Fibroblast of mammary gland (primary cell): ENCODE results near the gene EXT2.

Experiments
- DNase-seq: peaks from one replicate; pipeline ENCODE4 v3.0.0-alpha.2; 2010; ENCODE audit warnings: low read depth
- H3K4me3 ChIP-seq: 2 replicates; pipeline ENCODE4 v1.5.1; 2011; ENCODE audit warnings: low read depth, mild to moderate bottlenecking, low read length, moderate library complexity; ENCODE audit not compliant: control insufficient read depth
- CTCF ChIP-seq: conservative IDR thresholded peaks from 2 replicates; pipeline ENCODE4 v1.5.1; 2011; ENCODE audit warnings: low read depth, low read length, inconsistent platforms; ENCODE audit not compliant: control insufficient read depth, insufficient read depth

EXT2 gene

GRCh38 chr11:44150401-44150800, 54.9 kb downstream of the EXT2 start:
- no peak for TF ChIP-seq CTCF
- DNase-seq: no peak

DNA sequence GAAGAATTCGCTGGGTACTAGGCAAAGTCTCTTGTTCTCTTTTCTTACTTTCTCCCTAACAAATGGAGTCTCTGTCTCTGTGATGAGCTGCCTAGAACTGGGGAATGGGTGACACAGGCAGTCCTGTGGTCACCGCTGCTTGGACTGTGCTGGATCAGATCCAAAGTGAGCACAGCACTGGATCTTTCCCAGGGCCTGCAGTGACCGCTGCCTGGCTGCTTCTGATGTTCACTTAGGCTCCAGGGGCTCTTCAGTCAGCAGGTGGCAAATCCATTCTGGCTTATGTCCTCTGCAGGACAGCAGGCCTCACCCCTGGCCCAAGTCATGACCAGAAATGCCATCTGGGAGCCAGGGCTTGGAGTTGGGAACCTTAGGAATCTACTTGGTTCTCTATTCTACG, 61.5 kb downstream of the EXT2 start:
- no peak for TF ChIP-seq CTCF
- no peak for DNase-seq

More at GRCh38 chr11:44150401-44150800, 54.9 kb downstream of the EXT2 start:
- H3K4me3 ChIP-seq: no peak overlapping the region

DNA sequence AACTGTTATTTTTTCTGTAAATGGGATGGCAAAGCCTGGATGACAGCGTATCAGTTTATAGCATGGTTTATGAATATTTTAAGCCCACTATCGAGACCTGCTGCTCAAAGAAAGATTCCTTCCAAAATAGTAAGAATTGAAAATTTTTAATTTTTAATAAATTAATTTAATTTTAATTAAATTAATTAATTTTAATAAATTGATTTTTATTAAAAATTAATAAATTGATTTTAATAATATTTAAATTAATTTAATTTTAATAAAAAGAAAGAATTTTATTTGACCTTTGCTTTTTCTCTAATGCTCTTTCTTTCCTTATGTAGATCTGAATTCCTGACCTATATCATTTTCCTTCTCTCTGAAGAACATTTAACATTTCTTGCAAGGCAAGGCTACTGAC, 62.9 kb downstream of the EXT2 start:
- no peak for DNase-seq
- no peak overlapping the region for H3K4me3 ChIP-seq
- no peak for TF ChIP-seq CTCF

More for the DNA sequence above, 61.5 kb downstream of the EXT2 start:
- no peak overlapping the region for H3K4me3 ChIP-seq

DNA sequence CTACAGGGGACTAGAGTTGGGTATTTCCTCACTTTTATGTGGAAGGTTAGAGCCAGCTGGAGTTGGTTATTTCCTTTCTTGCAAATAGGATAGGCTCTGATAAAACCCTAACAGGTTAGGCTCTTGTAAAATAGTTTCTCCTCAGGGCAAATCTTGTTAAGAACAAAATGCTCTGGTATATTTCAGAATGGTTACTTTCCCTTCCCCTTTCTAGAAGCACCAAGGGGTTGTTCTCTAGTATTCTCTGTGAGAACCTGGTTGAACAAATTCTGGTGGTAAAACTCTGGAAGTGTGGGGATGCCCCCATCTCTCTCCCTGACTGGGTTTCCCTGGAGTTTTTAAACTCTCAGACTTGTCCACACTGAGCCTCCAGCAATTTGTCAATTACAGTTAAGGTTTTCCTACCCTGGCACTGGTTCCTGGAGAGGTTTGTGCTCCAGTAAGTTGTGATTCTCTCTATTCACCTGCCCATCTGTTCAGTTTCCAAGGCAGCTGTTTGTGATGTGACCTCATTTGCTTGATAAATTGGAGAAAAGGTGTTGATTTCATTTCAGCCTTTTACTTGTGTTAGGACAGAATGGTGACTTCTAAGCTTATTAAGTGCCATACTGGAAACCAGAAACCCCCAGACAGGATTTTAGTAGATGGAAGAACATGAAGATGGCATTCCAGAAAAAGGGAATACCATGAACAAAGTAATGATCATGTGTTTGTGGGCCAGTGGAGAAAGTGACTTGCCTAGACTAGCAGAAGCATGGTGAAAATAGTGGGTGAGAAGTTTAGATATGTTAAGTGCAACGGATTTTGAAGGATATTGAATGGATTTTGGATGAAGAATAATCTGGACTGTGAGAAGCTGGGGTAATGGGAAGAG, 64.6 kb downstream of the EXT2 start:
- no peak for TF ChIP-seq CTCF
- H3K4me3 ChIP-seq: no peak overlapping the region
- no peak for DNase-seq

GRCh38 chr11:44162004-44162403, 66.5 kb downstream of the EXT2 start:
- no peak overlapping the region for H3K4me3 ChIP-seq
- TF ChIP-seq CTCF: no peak
- DNase-seq: no peak

- TF ChIP-seq CTCF: no peak
- no peak for DNase-seq
Observed at GRCh38 chr11:44162662-44163061, 67.2 kb downstream of the EXT2 start.

More at GRCh38 chr11:44162662-44163061, 67.2 kb downstream of the EXT2 start:
- no peak overlapping the region for H3K4me3 ChIP-seq
